ENCODE measurements around the gene LSM2. TPM values are rescaled to one million over a fixed set of nuclear protein-coding genes. Genes with fewer than 3 reads are reported as not detected.

LSM2 gene
- total RNA-seq, 2 donors from 2014 or later = 94.6 to 113 TPM

GRCh38 chr6:31752739-31753319, 53.9 kb downstream of the LSM2 start:
- H3K36me3 Mint-ChIP-seq = no peaks in the 10 kb centered on the region
- ATAC-seq (no peak), DNase-seq (ENCODE audit: low spot score) (no peak)
- no peaks in the 10 kb centered on the region for H3K4me1 Mint-ChIP-seq (ENCODE audit: low read depth in 2 of 2)
- no peak overlapping the region for H3K4me3 Mint-ChIP-seq
- H3K9me3 Mint-ChIP-seq = no peaks in the 10 kb centered on the region
- H3K27me3 Mint-ChIP-seq = no peaks in the 10 kb centered on the region
- H3K27ac Mint-ChIP-seq = no peak overlapping the region

GRCh38 chr6:31750411-31751022, 56.2 kb downstream of the LSM2 start:
- Mint-ChIP-seq H3K27me3 (no peaks in the 10 kb centered on the region), H3K27ac (no peak overlapping the region)
- ATAC-seq = no peak

GRCh38 chr6:31749301-31750036, 57.3 kb downstream of the LSM2 start:
- peak overlapping the region in 1 of 2 donors; percentile 20 for H3K27ac Mint-ChIP-seq
- ATAC-seq = no peak
- H3K36me3 Mint-ChIP-seq = peaks cover 5% of the 10 kb centered on the region
- peaks cover 0 to 4% of the 10 kb centered on the region in 2 donors for H3K4me1 Mint-ChIP-seq (ENCODE audit: low read depth in 2 of 2)
- no peak overlapping the region for H3K4me3 Mint-ChIP-seq
- H3K27me3 Mint-ChIP-seq = no peaks in the 10 kb centered on the region
- no peak for DNase-seq (ENCODE audit: low spot score)
- no peaks in the 10 kb centered on the region for H3K9me3 Mint-ChIP-seq

More at GRCh38 chr6:31750411-31751022, 56.2 kb downstream of the LSM2 start:
- no peak for DNase-seq (ENCODE audit: low spot score)
- Mint-ChIP-seq H3K36me3 (peaks cover 5% of the 10 kb centered on the region), H3K4me1 (ENCODE audit: low read depth in 2 of 2) (peaks cover 0 to 4% of the 10 kb centered on the region in 2 donors), H3K4me3 (no peak overlapping the region), H3K9me3 (no peaks in the 10 kb centered on the region)

Other genes with a start within 250 kb of the LSM2 start
- gene LTA, start 234.7 kb downstream of the LSM2 start, total RNA-seq = 1,000 to 10,000 TPM; 1,187 to 3,727 TPM
- 100 to 1,000 TPM; 320 to 420 TPM for gene TNF, start 231.4 kb downstream of the LSM2 start, total RNA-seq
- gene LTB, start 224.5 kb downstream of the LSM2 start, total RNA-seq = 100 to 1,000 TPM; 110 to 153 TPM
- 10 to 100 TPM; 15.5 to 34.6 TPM for gene LST1, start 220.7 kb downstream of the LSM2 start, total RNA-seq
- 10 to 100 TPM; 65.5 to 91.6 TPM for gene NCR3, start 214.0 kb downstream of the LSM2 start, total RNA-seq
- gene AIF1, start 191.7 kb downstream of the LSM2 start, total RNA-seq = 10 to 100 TPM in 1 of 2 donors, 1 to 10 TPM in 1; 9.3 to 20.0 TPM
- gene PRRC2A, start 186.3 kb downstream of the LSM2 start, total RNA-seq = 100 to 1,000 TPM; 224 to 345 TPM
- gene BAG6, start 154.3 kb downstream of the LSM2 start, total RNA-seq = 100 to 1,000 TPM; 284 to 337 TPM
- gene APOM, start 151.1 kb downstream of the LSM2 start, total RNA-seq = 1 to 10 TPM in 1 of 2 donors, under 1 TPM in 1; 0.76 to 1.3 TPM
- gene C6orf47, start 146.2 kb downstream of the LSM2 start, total RNA-seq = 10 to 100 TPM; 26.9 to 34.0 TPM
- gene GPANK1, start 142.0 kb downstream of the LSM2 start, total RNA-seq = 10 to 100 TPM; 34.5 to 40.9 TPM
- 100 to 1,000 TPM; 205 to 247 TPM for gene CSNK2B, start 140.9 kb downstream of the LSM2 start, total RNA-seq
- 10 to 100 TPM; 24.0 to 37.9 TPM for gene LY6G5B, start 137.0 kb downstream of the LSM2 start, total RNA-seq
- gene LY6G5C, start 125.9 kb downstream of the LSM2 start, total RNA-seq = 1 to 10 TPM; 5.4 to 8.8 TPM
- gene ABHD16A, start 103.6 kb downstream of the LSM2 start, total RNA-seq = 10 to 100 TPM; 60.6 to 77.5 TPM
- not detected for gene LY6G6F, start 100.1 kb downstream of the LSM2 start, total RNA-seq
- gene LY6G6D, start 91.6 kb downstream of the LSM2 start, total RNA-seq = not detected
- not detected for gene LY6G6C, start 85.2 kb downstream of the LSM2 start, total RNA-seq
- gene MPIG6B, start 83.6 kb downstream of the LSM2 start, total RNA-seq = under 1 TPM in 1 of 2 donors, not detected in 1; 0.21 TPM
- gene DDAH2, start 77.7 kb downstream of the LSM2 start, total RNA-seq = 10 to 100 TPM; 18.8 to 24.4 TPM
- gene CLIC1, start 70.4 kb downstream of the LSM2 start, total RNA-seq = 100 to 1,000 TPM; 468 to 581 TPM
- gene MSH5, start 67.0 kb downstream of the LSM2 start, total RNA-seq = 100 to 1,000 TPM in 1 of 2 donors, 10 to 100 TPM in 1; 36.2 to 154 TPM
- gene SAPCD1, start 44.3 kb downstream of the LSM2 start, total RNA-seq = 10 to 100 TPM in 1 of 2 donors, 1 to 10 TPM in 1; 9.2 to 25.2 TPM
- gene VWA7, start 29.6 kb downstream of the LSM2 start, total RNA-seq = 1 to 10 TPM; 1.4 to 2.1 TPM
- gene VARS1, start 11.2 kb downstream of the LSM2 start, total RNA-seq = 100 to 1,000 TPM in 1 of 2 donors, 10 to 100 TPM in 1; 90.7 to 226 TPM
- 1 to 10 TPM; 1.7 to 4.1 TPM for gene HSPA1L, start 8.3 kb upstream of the LSM2 start, total RNA-seq
- 100 to 1,000 TPM; 160 to 262 TPM for gene HSPA1A, start 8.6 kb upstream of the LSM2 start, total RNA-seq
- 100 to 1,000 TPM; 107 to 113 TPM for gene HSPA1B, start 20.8 kb upstream of the LSM2 start, total RNA-seq
- 10 to 100 TPM; 37.2 to 46.6 TPM for gene NEU1, start 55.9 kb upstream of the LSM2 start, total RNA-seq
- not detected for gene SLC44A4, start 72.0 kb upstream of the LSM2 start, total RNA-seq
- 10 to 100 TPM; 34.4 to 69.1 TPM for gene EHMT2, start 90.7 kb upstream of the LSM2 start, total RNA-seq
- 1 to 10 TPM; 1.4 to 2.9 TPM for gene ZBTB12, start 95.1 kb upstream of the LSM2 start, total RNA-seq
- gene C2, start 120.8 kb upstream of the LSM2 start, total RNA-seq = under 1 TPM in 1 of 2 donors, not detected in 1; 0.92 TPM
- under 1 TPM; 0.33 to 0.40 TPM for gene CFB, start 139.1 kb upstream of the LSM2 start, total RNA-seq
- 10 to 100 TPM; 61.5 to 78.0 TPM for gene NELFE, start 152.0 kb upstream of the LSM2 start, total RNA-seq
- 100 to 1,000 TPM; 103 to 164 TPM for gene SKIC2, start 152.2 kb upstream of the LSM2 start, total RNA-seq
- gene DXO, start 165.2 kb upstream of the LSM2 start, total RNA-seq = 10 to 100 TPM; 11.4 to 27.5 TPM
- 10 to 100 TPM in 1 of 2 donors, 1 to 10 TPM in 1; 4.4 to 13.3 TPM for gene C4A, start 175.1 kb upstream of the LSM2 start, total RNA-seq
- gene C4B, start 207.8 kb upstream of the LSM2 start, total RNA-seq = 1 to 10 TPM; 3.4 to 5.0 TPM
- 1 to 10 TPM in 1 of 2 donors, not detected in 1; 1.3 TPM for gene CYP21A2, start 231.4 kb upstream of the LSM2 start, total RNA-seq